ENCODE results near the gene CCM2. TPM values are rescaled to one million over a fixed set of nuclear protein-coding genes. Genes with fewer than 3 reads are reported as not detected.

Gene CCM2
- total RNA-seq, 1 donor from 2014 or later: 30.3 TPM

DNA sequence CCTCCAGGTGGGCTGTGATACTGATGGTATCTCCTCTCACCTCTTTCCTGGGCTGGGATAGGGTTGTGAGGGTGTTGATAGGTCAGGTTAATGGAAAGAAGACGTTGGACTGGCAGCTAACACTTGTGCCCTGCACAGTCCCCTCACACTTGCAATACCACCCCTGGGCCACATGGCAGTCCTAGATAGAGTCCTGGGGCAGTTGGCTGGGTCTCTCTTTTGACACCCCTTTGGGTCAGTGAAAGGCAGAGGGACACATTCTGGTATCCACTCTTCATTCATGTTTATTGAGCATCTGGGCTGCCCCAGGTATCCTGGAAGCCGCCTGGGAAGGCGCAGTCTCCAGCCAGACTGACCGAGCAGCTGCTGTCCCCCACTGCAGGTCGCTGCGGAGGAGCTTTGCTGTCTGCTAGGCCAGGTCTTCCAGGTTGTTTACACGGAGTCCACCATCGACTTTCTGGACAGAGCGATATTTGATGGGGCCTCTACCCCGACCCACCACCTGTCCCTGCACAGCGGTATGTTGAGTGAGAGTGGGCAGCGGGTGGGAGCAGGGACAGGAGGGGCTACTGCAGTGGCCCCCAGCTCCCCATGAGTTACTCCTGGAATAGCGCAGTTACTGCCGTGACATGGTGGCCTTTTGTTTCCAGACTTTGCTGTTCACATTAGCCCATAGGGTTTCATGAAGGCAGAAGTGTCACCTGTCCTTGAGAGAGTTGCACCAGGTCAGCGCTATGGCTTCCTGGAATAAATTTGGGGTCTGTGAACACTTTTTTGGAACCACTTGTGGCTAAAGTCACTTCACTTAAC, 69.6 kb downstream of the CCM2 start:
- no peak for DNase-seq
- intact Hi-C loops (cut with DNase I): no loop called here
- ATAC-seq (ENCODE audit: poor library complexity): no peak

DNA sequence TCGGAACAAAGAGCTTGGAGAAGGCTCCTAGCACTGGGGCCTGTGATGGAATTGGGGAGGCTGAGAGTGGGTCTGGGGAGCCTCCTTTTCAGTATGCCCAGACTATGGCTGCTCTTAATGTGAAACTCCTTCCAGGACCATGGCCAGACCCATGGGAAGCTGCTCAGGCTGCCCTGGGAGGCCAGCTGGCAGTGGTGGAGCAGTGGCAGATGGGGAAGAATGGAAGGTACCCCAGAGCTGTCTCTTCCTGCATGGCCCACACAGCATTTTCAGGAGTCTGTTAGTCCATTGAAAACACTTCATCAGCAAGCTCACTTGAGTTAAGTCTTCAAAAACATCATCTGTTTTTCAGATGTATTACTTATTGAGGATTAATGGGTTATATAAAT, 70.2 kb downstream of the CCM2 start:
- no peak for ATAC-seq (ENCODE audit: poor library complexity)
- intact Hi-C loops (cut with DNase I): no loop called here
- DNase-seq: no peak

DNA sequence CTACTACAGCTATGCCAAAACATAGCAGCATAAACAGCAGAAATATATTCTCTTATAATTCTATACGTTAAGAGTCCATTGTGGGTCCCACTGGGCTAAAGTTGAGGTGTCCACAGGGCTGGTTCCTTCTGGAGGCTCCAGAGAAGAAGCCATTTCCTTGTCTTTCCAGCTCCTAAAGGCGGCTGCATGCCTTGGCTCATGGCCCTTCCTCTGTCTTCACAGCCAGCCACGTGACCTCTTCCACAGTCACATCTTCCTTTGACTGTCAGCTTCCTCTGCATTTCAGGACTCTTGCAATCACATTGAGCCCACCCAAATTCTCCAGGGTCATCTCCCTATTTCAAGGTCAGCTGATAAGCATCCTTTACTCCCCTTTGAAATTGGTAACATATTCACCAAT, 71.5 kb downstream of the CCM2 start:
- no peak for DNase-seq
- no peak for ATAC-seq (ENCODE audit: poor library complexity)

DNA sequence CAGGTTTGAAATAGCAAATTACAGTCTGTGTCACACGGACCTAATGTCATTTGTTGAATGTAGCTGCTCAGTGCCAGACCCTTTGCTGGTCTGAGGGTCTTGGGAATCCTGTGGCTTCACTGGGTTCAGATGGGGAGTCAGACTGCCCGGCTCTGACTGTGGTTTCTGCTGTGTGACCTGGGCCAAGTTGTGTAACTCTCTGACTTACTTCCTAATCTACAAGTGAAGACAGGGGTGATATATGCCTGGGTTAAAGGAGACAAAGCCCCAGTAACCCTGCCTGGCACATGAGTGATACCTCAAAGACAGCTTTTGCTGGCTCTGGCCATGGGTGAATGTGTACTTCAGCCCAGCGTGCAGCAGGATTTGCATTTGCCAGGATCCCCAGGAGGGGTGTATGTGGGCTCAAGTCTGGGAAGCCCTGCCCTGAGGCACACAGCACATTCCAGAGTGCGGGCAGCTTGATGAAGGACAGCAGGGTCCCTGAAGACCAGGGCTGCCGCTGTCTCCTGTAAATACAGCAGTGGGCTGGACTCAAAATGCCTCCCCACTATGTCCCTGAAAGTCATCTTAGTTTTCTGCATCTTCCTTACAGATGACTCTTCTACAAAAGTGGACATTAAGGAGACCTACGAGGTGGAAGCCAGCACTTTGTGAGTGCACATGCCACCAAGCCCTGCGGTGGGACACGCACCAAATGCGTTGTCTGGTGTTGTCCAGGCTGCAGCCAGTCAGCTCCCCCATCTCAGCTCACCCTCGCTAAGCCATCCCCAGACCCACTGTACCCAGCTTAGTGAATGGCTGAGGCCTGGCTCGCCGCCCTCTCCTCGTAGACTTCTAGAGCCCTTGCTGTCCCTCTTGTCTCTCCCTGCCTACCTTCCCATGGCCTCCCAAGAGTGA, 72.4 kb downstream of the CCM2 start:
- DNase-seq (no peak), ATAC-seq (ENCODE audit: poor library complexity) (no peak)
- intact Hi-C loops (cut with DNase I): no loop called here

More for the DNA sequence above, 71.5 kb downstream of the CCM2 start:
- intact Hi-C loops (cut with DNase I): no loop called here

DNA sequence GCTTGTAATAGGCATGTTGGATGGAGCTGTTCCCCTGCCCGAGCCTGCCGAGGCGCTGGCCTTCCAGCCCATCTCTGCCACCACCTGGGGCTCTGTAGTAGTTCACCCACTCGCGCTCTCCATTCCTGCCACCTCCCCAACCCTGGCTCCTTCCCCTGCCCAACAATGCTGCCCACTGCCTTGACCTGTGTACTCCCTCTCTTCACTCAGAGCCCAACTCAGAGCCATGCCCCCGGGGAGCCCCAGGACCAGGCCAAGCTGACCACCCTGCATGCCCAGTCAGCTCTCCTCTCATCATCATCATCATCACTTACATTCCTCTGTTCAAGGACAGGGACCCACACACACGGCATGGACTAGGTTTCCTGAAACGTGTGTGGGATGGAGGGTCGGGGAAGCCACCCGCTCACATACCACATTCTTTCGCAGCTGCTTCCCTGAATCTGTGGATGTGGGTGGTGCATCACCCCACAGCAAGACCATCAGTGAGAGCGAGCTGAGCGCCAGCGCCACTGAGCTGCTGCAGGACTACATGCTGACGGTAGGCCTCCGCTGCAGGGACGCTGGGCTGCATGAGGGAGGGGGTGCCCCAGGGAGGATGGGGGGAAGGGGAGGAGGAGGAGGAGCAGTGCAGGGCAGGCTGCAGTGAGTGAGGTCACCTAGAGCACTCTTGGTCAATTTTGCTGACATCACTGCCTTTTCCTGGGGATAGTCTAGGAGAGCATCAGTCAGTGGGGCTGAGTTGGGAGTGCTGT, 73.2 kb downstream of the CCM2 start:
- intact Hi-C loops (cut with DNase I): no loop called here
- DNase-seq (no peak), ATAC-seq (ENCODE audit: poor library complexity) (no peak)

DNA sequence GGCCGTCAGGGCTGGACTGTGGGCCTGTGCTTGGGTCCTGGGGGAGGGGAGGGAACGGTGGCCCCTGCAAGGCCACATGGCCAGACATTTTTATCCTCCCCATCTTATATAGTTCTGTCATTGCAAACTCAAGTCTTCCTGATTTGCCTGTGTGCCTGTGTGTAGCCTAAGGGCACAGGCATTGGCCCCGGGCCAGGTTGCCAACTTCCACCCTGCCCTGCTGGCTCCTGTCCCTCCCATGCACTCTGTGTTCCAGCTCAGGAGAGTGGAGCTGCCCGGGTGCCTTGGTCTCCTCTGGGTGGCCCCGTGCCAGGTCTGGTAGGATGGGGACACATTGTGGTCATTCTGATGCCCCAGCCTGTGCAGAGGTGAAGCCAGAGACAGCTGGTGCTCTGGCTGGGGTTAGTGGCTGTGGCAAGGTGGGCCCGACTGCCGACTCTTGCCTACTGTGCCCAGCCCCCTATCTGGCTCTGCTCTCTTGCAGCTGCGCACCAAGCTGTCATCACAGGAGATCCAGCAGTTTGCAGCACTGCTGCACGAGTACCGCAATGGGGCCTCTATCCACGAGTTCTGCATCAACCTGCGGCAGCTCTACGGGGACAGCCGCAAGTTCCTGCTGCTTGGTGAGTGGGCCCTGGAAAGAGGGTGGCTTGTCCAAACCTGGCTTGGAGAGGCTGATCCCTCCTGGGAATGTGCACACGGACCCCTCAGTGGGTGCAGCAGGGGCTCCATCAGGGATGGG, 74.0 kb downstream of the CCM2 start:
- intact Hi-C loops (cut with DNase I): no loop called here
- ATAC-seq (ENCODE audit: poor library complexity) (peak; percentile 85), DNase-seq (peak; percentile 84)

DNA sequence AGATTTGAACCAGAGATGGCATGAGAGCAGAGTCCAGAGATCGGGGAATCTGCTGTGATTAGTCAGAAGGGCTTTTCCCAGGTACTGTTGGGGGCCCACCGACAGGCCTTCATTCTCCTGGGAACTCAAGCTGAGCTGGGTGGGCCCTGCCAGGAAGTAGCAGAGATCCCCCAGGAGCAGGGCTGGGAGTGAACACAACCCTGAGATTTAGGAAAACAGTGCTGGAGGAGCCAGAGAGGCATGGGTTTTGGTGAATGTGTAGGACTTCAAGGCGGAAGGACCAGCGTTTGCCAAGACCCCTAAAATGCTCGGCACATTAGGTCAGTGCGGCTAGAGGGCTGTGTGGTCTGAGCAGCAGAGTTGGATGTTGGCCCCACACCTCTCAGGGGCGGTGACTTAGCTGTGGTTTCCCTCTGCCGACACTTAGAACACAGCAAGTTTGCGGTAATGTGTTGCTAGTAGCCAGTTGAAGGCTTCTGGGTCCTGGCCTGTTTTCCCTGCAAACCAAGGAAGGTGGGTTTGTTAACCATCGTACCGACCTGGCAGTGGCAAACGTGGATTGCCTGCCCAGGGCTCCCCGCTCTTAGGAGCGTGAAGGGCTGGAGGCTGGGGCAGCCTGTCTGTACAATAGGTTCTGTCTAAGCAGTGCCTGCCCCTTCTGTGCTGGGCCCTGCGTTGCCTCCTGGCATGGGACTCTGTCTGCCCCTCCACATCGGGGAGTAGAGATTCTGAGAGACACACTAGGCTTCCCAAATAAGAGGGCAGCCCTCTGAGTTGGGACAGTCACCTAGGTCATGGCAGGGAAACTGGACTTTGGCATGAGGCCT, 74.7 kb downstream of the CCM2 start:
- no peak for ATAC-seq (ENCODE audit: poor library complexity)
- DNase-seq: no peak
- intact Hi-C loops (cut with DNase I): no loop called here

DNA sequence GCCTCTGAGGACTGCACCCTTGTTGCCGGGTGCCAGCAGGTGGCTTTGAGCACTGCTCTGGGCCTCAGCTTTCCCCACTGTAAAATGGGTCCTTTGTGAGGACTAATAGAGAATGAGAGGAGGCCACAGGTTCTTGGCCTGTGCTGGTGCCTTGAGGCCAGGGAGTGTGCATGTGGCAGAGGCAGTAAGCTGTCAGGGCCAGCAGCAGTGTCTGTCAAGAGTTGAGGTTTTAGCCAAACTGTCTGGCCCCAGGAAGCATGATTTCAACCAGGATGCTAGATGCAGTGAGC, 75.3 kb downstream of the CCM2 start:
- intact Hi-C loops (cut with DNase I): no loop called here
- no peak for DNase-seq
- no peak for ATAC-seq (ENCODE audit: poor library complexity)

DNA sequence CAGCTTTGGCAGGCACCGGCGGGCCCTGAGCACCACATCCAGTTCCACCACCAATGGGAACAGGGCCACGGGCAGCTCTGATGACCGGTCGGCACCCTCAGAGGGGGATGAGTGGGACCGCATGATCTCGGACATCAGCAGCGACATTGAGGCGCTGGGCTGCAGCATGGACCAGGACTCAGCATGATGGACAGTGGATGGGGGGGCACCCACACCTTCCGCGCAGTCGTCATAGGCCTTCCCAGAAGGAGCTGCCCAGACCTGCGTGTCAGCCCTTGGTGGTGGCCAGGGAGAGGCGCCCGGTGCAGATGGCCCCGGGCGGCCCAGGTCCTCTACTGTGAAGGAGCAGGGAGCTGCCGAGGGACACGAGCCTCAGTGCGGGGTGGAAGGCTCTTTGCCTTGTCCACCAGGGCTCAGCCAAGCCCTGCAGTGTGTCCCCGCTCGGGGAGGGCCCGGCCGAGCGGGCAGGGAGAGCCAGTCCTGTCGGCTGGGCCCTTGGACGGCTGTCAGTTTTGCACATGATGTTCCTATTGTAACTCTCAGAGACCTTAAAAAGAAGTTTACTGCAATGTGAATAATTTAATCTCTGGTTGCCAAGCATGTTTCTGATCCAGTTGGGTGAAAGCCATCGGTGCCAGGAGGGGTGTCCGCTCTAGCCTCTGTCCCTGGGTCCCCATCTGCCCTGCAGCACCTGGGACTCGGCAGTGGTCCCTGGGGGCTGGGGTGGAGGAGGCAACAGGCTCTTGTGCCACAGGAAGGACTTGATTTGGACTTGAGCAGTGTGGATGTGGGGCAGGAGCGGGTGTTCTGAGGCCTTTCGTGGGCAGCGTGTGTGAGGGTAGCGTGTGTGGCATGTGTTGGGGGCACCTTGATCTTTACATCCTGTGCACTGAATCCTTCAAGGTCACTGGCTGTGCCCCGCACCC, 76.1 kb downstream of the CCM2 start:
- DNase-seq: no peak
- intact Hi-C loops (cut with DNase I): no loop called here
- ATAC-seq (ENCODE audit: poor library complexity): no peak

DNA sequence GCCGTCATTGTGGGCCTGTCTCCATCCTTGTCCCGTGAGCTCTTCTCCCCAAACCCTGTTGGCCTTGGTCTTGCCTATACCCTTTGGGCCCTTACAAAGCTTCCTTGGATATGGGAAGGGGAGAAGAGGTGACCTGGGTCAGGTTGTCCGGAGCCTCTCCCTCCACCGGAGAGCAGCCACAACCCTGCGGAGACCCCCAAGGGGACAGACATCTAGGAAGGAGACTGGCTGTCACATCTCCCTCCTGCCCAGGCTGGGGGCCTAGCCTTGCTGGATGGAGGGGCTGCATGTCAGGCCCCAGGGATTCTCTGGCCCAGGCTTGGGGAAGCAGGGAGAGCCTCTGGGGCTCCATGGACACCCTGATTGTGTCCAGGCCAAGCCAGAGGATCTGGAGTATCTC, 76.9 kb downstream of the CCM2 start:
- ATAC-seq (ENCODE audit: poor library complexity): no peak
- intact Hi-C loops (cut with DNase I): no loop called here
- DNase-seq: no peak

DNA sequence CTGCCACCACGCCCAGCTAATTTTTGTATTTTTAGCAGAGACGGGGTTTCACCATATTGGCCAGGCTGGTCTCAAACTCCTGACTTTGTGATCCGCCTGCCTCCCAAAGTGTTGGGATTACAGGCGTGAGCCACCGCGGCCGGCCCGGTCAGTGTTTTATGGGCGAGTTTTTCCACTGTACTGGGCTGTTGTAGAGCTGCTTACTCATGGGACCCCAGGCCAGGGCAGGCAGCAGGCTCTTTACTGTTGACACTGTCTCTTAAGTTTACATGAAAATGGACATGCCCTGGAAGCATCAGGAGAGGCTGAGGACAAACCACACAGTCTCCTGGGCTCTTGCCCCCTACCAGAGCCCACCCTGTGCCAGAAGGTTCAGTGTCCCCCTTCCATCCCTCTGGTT, 77.6 kb downstream of the CCM2 start:
- DNase-seq (no peak), ATAC-seq (ENCODE audit: poor library complexity) (no peak)
- intact Hi-C loops (cut with DNase I): no loop called here

DNA sequence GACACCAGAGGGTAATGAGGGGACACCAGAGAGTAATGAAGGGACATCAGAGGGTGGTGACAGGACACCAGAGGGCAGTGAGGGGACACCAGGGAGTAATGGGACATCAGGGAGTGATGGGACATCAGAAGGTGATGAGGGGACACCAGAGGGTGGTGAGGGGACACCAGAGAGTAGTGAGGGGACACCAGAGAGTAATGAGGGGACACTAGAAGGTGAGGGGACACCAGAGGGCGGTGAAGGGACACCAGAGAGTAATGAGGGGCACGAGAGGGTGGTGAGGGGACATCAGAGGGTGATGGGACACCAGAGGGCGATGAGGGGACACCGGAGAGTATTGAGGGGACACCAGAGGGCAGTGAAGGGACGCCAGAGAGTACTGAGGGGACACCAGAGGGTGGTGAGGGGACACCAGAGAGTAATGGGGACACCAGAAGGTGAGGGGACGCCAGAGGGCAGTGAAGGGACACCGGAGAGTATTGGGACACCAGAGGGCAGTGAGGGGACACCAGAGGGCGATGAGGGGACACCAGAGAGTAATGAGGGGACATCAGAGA, 78.2 kb downstream of the CCM2 start:
- no peak for DNase-seq
- no peak for ATAC-seq (ENCODE audit: poor library complexity)
- intact Hi-C loops (cut with DNase I): no loop called here

DNA sequence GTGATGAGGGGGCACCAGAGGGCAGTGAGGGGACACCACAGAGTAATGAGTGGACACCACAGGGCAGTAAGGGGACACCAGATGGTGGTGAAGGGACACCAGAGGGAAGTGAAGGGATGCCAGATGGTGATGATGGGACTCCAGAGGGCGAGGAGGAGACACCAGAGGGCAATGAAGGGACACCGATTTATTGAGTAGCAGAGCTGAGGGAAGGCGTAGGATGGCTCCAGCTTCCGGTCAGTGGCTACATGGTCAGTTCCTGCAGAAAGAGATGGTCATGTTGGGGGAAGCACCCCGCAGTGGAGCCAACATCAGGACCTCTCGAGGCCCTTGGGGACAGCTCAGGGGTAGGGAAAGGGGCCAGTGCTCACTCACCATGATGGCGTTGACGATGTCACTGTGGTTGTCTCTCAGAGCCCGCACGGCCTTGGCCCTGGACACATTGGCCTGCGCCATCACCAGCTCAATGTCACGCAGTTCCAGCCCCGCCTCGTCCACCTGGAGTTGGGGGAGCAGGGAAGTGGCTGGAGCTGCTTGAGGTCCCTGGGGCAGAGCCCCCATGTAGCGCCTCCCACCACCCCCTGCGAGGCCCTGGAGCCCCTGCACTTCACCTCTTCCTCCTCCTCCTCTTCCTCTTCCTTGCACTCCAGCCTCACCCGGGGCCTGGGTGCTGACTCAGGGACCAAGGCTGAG, 80.4 kb downstream of the CCM2 start:
- intact Hi-C loops (cut with DNase I): no loop called here
- DNase-seq: no peak
- no peak for ATAC-seq (ENCODE audit: poor library complexity)

DNA sequence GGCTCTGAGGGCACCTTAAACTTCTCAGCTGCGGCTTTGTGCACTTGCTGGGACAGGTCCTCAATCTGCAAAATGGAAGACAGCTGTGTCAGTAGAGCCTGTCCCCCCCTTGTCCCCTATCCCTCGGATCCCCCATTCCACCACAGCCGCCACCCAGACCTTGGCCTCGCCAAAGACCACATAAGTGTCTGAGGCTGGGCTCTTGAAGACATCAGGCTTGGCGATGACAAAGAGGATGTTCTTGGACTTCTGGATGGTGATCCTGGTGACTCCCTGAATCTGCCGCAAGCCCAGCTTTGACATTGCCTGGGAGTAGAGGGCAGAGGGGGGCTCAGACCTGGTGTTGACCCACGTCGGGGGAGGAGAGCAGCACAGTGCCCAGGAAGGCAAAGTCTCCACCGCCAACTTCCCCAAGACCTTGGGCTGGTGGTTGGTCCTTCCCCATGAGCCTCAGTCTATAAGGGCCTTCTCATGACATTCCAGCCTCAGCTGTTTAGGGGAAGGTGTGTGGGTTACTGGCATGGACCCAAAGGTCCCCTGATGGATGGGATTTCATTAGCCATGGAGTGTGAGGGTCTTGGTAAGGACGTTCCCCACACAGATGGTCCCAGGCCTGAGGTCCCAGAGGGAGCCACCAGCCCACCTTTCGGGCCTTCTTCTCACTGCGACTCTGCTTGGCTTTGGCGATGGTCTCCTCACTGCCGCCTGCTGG, 81.1 kb downstream of the CCM2 start:
- no peak for DNase-seq
- ATAC-seq (ENCODE audit: poor library complexity): no peak
- intact Hi-C loops (cut with DNase I): no loop called here

DNA sequence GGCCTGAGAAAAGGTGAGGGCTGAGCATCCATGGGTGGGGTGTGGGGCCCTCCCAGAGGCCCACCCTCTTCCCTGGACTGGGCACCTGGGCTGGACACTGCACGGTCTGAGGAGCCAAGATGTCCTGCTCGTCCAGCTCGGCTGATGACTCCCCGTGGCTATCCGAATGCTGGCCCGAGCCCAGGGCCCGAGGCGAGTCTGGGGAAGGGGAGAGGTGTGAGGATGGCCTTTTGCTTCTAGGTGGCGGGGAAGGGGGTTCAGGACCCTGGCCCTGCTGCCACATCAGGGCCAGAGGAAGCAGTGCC, 81.6 kb downstream of the CCM2 start:
- DNase-seq (no peak), ATAC-seq (ENCODE audit: poor library complexity) (no peak)
- intact Hi-C loops (cut with DNase I): no loop called here
